Measurements from ENCODE around the gene MANBA.

MANBA gene

DNA sequence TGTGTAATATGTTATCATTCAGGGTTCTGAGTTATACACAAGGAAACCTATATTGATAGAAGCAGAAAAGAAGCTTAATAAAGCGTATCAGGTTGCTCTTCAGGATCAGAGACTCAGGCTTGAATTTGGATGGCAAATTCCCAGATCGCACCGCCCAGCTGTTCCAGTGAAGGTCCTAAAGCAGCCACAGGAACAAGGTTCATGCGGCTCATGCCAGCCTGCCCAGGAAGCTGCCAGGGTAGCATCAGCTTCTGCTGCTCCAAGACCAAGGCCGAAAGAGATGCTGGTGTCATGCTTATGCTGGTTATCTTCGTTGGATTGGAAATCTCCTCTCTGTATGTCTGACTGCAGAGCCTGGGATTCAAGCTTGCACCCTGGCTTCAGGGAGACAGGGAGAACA lies 127.7 kb downstream of the MANBA start:
- H3K79me2 ChIP-seq (ENCODE audit: insufficient read depth, low read length), result no peaks in the 10 kb centered on the region
- peaks cover 6% of the 10 kb centered on the region for H3K4me1 ChIP-seq (ENCODE audit: insufficient read depth, low read length, poor library complexity, severe bottlenecking)
- no peak for TF ChIP-seq EZH2phosphoT487 (IDR thresholded peaks at IDR 0.05; ENCODE audit: borderline replicate concordance)
- TF ChIP-seq, protein P1, sequence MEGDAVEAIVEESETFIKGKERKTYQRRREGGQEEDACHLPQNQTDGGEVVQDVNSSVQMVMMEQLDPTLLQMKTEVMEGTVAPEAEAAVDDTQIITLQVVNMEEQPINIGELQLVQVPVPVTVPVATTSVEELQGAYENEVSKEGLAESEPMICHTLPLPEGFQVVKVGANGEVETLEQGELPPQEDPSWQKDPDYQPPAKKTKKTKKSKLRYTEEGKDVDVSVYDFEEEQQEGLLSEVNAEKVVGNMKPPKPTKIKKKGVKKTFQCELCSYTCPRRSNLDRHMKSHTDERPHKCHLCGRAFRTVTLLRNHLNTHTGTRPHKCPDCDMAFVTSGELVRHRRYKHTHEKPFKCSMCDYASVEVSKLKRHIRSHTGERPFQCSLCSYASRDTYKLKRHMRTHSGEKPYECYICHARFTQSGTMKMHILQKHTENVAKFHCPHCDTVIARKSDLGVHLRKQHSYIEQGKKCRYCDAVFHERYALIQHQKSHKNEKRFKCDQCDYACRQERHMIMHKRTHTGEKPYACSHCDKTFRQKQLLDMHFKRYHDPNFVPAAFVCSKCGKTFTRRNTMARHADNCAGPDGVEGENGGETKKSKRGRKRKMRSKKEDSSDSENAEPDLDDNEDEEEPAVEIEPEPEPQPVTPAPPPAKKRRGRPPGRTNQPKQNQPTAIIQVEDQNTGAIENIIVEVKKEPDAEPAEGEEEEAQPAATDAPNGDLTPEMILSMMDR (conservative IDR thresholded peaks at IDR 0.05; ENCODE audit: low read length), result no peak
- no peaks in the 10 kb centered on the region for H3K9me2 ChIP-seq (replicated peaks; ENCODE audit: low read depth, low read length)
- H2AFZ ChIP-seq (ENCODE audit: low read length), result no peak overlapping the region
- H3K4me2 ChIP-seq (ENCODE audit: low read depth, low read length, poor library complexity, severe bottlenecking), result no peak overlapping the region
- no peaks in the 10 kb centered on the region for H4K20me1 ChIP-seq (ENCODE audit: insufficient read depth, low read length, poor library complexity, severe bottlenecking)
- H3K9ac ChIP-seq (ENCODE audit: low read depth, low read length, poor library complexity, severe bottlenecking), result no peak overlapping the region
- no peaks in the 10 kb centered on the region for H3K27me3 ChIP-seq (ENCODE audit: insufficient read depth, low read length, poor library complexity, severe bottlenecking)
- no peak overlapping the region for H3K4me3 ChIP-seq (ENCODE audit: low read length, poor library complexity, severe bottlenecking)
- peaks cover 11% of the 10 kb centered on the region; the same call in 1 of the 2 replicates for H3K36me3 ChIP-seq (ENCODE audit: insufficient read depth, low read length)
- no peaks in the 10 kb centered on the region for H3K9me3 ChIP-seq (ENCODE audit: insufficient read depth, low read depth, low read length)
- H3F3A ChIP-seq (ENCODE audit: low read depth), result no peaks in the 10 kb centered on the region

DNA sequence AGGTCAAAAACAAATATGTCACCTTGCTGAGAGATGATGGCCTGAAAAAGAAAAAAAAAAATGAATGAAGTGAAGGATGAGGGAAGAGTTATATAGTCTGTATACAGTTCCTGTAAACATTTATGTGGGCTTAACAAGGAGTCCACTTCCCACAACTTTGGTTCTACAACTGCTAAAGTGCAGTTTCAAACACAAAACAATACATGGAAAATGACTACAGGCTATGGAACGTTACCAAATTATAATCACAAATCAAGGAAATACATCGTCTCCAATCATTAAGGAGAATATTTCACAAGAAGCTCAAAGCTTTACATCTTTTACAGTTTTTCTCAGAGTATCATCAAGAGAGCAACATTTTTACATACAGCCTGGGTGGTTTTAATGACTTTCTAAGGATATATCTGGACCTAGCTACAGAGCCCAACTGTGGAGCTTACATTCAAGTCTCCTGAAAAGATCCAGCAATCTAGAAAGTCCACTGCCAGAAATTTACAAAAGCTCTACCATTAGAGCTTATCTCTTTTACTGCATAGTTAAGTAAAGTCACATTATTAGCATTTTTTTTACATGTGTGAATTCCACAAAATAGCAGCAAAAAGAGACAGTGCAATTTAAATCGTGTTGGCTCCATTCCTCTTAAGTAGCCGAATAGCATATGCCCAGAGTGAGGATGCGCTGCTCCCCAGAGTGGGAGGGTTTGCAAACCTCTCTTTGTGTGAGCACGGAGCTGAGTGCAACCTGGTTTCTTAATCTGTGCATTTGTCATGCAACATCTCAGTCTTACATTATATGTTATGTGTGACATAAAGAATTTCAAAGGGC lies 128.3 kb downstream of the MANBA start:
- no peaks in the 10 kb centered on the region for H3K9me2 ChIP-seq (replicated peaks; ENCODE audit: low read depth, low read length)
- no peak overlapping the region for H3K4me2 ChIP-seq (ENCODE audit: low read depth, low read length, poor library complexity, severe bottlenecking)
- no peak overlapping the region for H3K4me3 ChIP-seq (ENCODE audit: low read length, poor library complexity, severe bottlenecking)
- H3K4me1 ChIP-seq (ENCODE audit: insufficient read depth, low read length, poor library complexity, severe bottlenecking), result peaks cover 6% of the 10 kb centered on the region
- peaks cover 11% of the 10 kb centered on the region; the same call in 1 of the 2 replicates for H3K36me3 ChIP-seq (ENCODE audit: insufficient read depth, low read length)
- H3F3A ChIP-seq (ENCODE audit: low read depth), result no peaks in the 10 kb centered on the region
- H4K20me1 ChIP-seq (ENCODE audit: insufficient read depth, low read length, poor library complexity, severe bottlenecking), result no peaks in the 10 kb centered on the region
- TF ChIP-seq EZH2phosphoT487 (IDR thresholded peaks at IDR 0.05; ENCODE audit: borderline replicate concordance), result no peak
- TF ChIP-seq, protein P1 (conservative IDR thresholded peaks at IDR 0.05; ENCODE audit: low read length), result no peak
- H3K27me3 ChIP-seq (ENCODE audit: insufficient read depth, low read length, poor library complexity, severe bottlenecking), result no peaks in the 10 kb centered on the region
- H3K9ac ChIP-seq (ENCODE audit: low read depth, low read length, poor library complexity, severe bottlenecking), result no peak overlapping the region
- H3K9me3 ChIP-seq (ENCODE audit: insufficient read depth, low read depth, low read length), result no peaks in the 10 kb centered on the region
- no peaks in the 10 kb centered on the region for H3K79me2 ChIP-seq (ENCODE audit: insufficient read depth, low read length)
- H2AFZ ChIP-seq (ENCODE audit: low read length), result no peak overlapping the region

DNA sequence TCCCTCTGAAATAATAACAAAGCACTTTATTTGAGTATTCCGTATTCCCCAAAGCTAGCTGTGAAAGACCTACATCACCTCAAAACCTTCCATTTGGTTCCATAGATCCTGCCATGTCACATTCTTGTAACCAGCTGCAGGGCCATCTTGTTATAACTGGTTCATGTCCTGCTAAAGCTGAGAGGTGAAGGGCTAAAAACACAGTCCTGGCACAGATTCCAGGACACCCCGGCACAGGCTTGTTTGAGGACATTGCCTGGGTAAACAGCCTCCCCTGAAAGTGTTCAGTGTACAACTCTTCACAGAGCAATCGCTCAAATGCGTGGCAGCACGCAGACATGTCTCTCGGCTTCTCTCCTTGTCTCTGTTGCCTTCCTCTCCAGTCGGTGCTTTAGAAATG lies 129.2 kb downstream of the MANBA start:
- Histone ChIP-seq H3K4me2 (ENCODE audit: low read depth, low read length, poor library complexity, severe bottlenecking) (no peak overlapping the region), H3K4me1 (ENCODE audit: insufficient read depth, low read length, poor library complexity, severe bottlenecking) (peaks cover 6% of the 10 kb centered on the region), H3K9ac (ENCODE audit: low read depth, low read length, poor library complexity, severe bottlenecking) (no peak overlapping the region), H3K36me3 (ENCODE audit: insufficient read depth, low read length) (peaks cover 11% of the 10 kb centered on the region; the same call in 1 of the 2 replicates), H3K79me2 (ENCODE audit: insufficient read depth, low read length) (no peaks in the 10 kb centered on the region), H3F3A (ENCODE audit: low read depth) (no peaks in the 10 kb centered on the region), H3K9me3 (ENCODE audit: insufficient read depth, low read depth, low read length) (no peaks in the 10 kb centered on the region), H3K9me2 (replicated peaks; ENCODE audit: low read depth, low read length) (no peaks in the 10 kb centered on the region), H2AFZ (ENCODE audit: low read length) (no peak overlapping the region), H4K20me1 (ENCODE audit: insufficient read depth, low read length, poor library complexity, severe bottlenecking) (no peaks in the 10 kb centered on the region), H3K4me3 (ENCODE audit: low read length, poor library complexity, severe bottlenecking) (no peak overlapping the region), H3K27me3 (ENCODE audit: insufficient read depth, low read length, poor library complexity, severe bottlenecking) (no peaks in the 10 kb centered on the region)
- TF ChIP-seq EZH2phosphoT487 (IDR thresholded peaks at IDR 0.05; ENCODE audit: borderline replicate concordance), result no peak
- TF ChIP-seq, protein P1 (conservative IDR thresholded peaks at IDR 0.05; ENCODE audit: low read length), result no peak

All from Loucy (cell line).